ENCODE measurements around the gene RCOR1. TPM values are rescaled to one million over a fixed set of nuclear protein-coding genes. Genes with fewer than 3 reads are reported as not detected.

Gene RCOR1
- total and polyA plus RNA-seq, 2 of the 4 experiments (the other 2 are of a cell fraction) = 9.0 to 11.2 TPM

GRCh38 chr14:102626530-102626929 is 34.1 kb downstream of the RCOR1 start:
- Histone ChIP-seq H2AK9ac (replicated peaks; ENCODE audit: low read depth, low read length, poor library complexity) (no peak overlapping the region), H3K14ac (replicated peaks; ENCODE audit: low read depth, low read length) (no peak overlapping the region), H3K4me3 (ENCODE audit: insufficient read depth, low read depth, low read length) (no peak overlapping the region), H3K4ac (ENCODE audit: low read depth, low read length) (no peak overlapping the region), H3K36me3 (ENCODE audit: control insufficient read depth, insufficient read depth, low read length) (peaks cover 1% of the 10 kb centered on the region; the same call in 1 of the 2 replicates), H3K56ac (ENCODE audit: extremely low read depth, insufficient read depth, low read length) (no peak overlapping the region), H3K9me3 (ENCODE audit: control insufficient read depth, insufficient read depth, low read length) (no peaks in the 10 kb centered on the region), H2BK5ac (ENCODE audit: low read depth, low read length, poor library complexity, severe bottlenecking) (no peak overlapping the region), H3K27ac (ENCODE audit: insufficient read depth, low read length) (no peak overlapping the region), H4K91ac (ENCODE audit: insufficient read depth, low read depth, low read length) (no peak overlapping the region), H3K23ac (ENCODE audit: low read depth, low read length) (no peak overlapping the region), H2AFZ (replicated peaks; ENCODE audit: low read length, poor library complexity) (no peak overlapping the region), H2BK20ac (ENCODE audit: low read depth, low read length) (no peak overlapping the region), H4K20me1 (ENCODE audit: insufficient read depth, low read length) (peaks cover 63% of the 10 kb centered on the region), H2AK5ac (ENCODE audit: low read depth, low read length) (no peak overlapping the region), H2BK120ac (ENCODE audit: low read depth, low read length) (no peak overlapping the region), H3K4me2 (ENCODE audit: low read depth, low read length) (no peak overlapping the region), H3K79me1 (ENCODE audit: low read depth in 1 of 2, low read length in 2 of 2) (peaks cover 47 to 80% of the 10 kb centered on the region in 2 experiments), H3K9me1 (ENCODE audit: insufficient read depth, low read length) (peaks cover 24% of the 10 kb centered on the region), H4K5ac (ENCODE audit: low read depth, low read length) (no peak overlapping the region), H3K18ac (ENCODE audit: low read depth, low read length) (no peak overlapping the region), H3K27me3 (ENCODE audit: control insufficient read depth, insufficient read depth, low read length) (no peaks in the 10 kb centered on the region), H3K4me1 (ENCODE audit: control insufficient read depth, insufficient read depth, low read length) (peaks cover 9% of the 10 kb centered on the region), H3K9ac (ENCODE audit: low read depth, low read length) (no peak overlapping the region), H4K8ac (ENCODE audit: low read depth in 2 of 2, low read length in 2 of 2) (no peak overlapping the region), H2BK15ac (ENCODE audit: low read depth, low read length) (no peak overlapping the region)
- TF ChIP-seq CHD1 (IDR thresholded peaks at IDR 0.05; ENCODE audit: low read depth, low read length) = no peak
- no peak for TF ChIP-seq SMC3 (IDR thresholded peaks at IDR 0.05; ENCODE audit: low read depth, low read length)
- TF ChIP-seq NFE2L2 (IDR thresholded peaks at IDR 0.05; ENCODE audit: low read depth, low read length) = no peak
- TF ChIP-seq RCOR1 (IDR thresholded peaks at IDR 0.05; ENCODE audit: insufficient replicate concordance, low read length) = no peak
- TF ChIP-seq MAZ (IDR thresholded peaks at IDR 0.05; ENCODE audit: borderline replicate concordance, low read depth, low read length) = no peak
- TF ChIP-seq RAD21 (IDR thresholded peaks at IDR 0.05; ENCODE audit: low read length) = no peak
- no peak for TF ChIP-seq CEBPB (IDR thresholded peaks at IDR 0.05; ENCODE audit: low read depth, low read length)
- no peak for TF ChIP-seq POLR2A (IDR thresholded peaks at IDR 0.05; ENCODE audit: low read depth, low read length)
- no peak for TF ChIP-seq RFX5 (IDR thresholded peaks at IDR 0.05; ENCODE audit: low read depth, low read length)
- TF ChIP-seq ELK1 (IDR thresholded peaks at IDR 0.05; ENCODE audit: borderline replicate concordance, low read depth, low read length) = no peak
- no peak for TF ChIP-seq BHLHE40 (IDR thresholded peaks at IDR 0.05; ENCODE audit: low read depth, low read length)
- no peak for TF ChIP-seq USF2 (IDR thresholded peaks at IDR 0.05; ENCODE audit: low read depth, low read length)
- no peak for TF ChIP-seq CTCF (conservative IDR thresholded peaks at IDR 0.05; ENCODE audit: low read depth, low read length)
- TF ChIP-seq FOS (IDR thresholded peaks at IDR 0.05; ENCODE audit: low read depth, low read length) = no peak
- TF ChIP-seq MXI1 (IDR thresholded peaks at IDR 0.05; ENCODE audit: borderline replicate concordance, low read depth, low read length) = no peak
- TF ChIP-seq MAFK (IDR thresholded peaks at IDR 0.05; ENCODE audit: low read depth, low read length) = no peak
- DNase-seq (no peak), ATAC-seq (ENCODE audit: low read depth) (no peak)
- no TSS peak for BruUV-seq (replicated peaks)
- ChIA-PET POLR2A (ENCODE audit: unreplicated experiment) (interaction anchor here (0.6 kb wide), 1 partner anchor 69 kb away, joined by 6 read pairs; no protein-coding TSS in a partner anchor), CTCF (no interaction called here)
- dilution Hi-C loops (cut with HindIII; ENCODE audit: low sequenced_read_pairs, unreplicated experiment) (no loop called here), intact Hi-C loops (cut with micrococcal nuclease) (no loop called here), in situ Hi-C loops (cut with MboI; ENCODE audit: low sequenced_read_pairs) (no loop called here)
- 80% methylated on average over 1 of the region's 1 CpG; no CpG with 5 or more reads in 1 of the 2 experiments for WGBS, 2 experiments (ENCODE audit: extremely low coverage in 2 of 2, insufficient read length in 1 of 2)
